ENCODE data around the gene FRMPD4.
A peak's percentile ranks its signal among the peaks of the same experiment; 100 is the strongest.
"Not testable (repeated sequence)": the region's sequence is repeated elsewhere in the genome, so short reads cannot be mapped to it uniquely, and the experiment has no call there.

The FRMPD4 gene

DNA sequence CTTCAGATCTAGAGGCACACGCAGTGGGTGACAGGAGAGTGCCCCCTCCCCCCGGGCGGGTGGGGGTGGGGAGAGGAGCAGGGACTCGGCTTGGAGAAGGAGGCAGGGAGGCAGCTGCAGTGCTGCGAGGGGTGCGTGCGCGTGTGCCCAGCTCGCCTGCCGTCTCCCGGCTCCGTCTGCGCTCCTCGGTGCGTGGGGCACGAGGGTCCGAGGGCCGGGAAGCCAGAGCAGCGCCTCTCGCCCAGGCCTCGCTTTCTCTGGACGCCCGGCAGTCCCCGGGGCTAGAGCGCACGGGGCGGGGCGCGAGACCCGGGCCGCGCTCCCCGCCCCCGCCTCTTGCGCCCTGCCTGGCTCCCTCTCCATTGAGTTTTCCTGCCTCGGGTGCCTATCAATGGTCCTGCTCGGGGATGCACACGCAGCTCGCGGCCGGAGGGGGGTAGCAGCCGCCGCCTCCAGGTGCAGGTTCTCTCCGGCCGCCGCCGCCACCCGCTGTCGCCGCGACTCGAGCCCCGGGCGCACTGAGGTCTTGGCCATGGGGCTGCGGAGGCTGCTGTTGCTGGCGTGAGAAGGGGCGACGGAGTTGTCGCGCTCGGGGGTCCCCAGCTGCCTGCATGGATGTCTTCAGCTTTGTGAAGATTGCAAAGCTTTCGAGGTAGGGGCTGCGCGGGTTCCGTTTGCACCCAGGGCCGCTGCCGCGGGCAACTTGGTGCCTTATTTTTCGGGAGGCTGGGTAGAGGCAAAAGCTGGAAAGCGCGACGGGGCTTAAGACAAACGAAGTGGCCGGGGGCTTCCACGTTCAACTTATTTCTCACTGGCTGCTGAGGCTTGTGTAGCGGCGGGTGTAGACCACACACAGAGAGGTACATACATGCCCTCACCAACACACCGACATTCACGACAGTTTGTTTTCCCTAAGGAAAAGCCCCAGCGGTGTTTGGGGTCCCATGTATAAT lies at the start of gene FRMPD4:
TSS of gene FRMPD4 (plus strand) at position 113 of the 953 bp plus-strand sequence. CDS start at position 612, 499 bp downstream.
- DNase-seq = peak; percentile 67

- DNase-seq = no peak
Measured at GRCh38 chrX:12089740-12090139, 48.5 kb upstream of the FRMPD4 start.

- DNase-seq = no peak
Measured at GRCh38 chrX:12113321-12113720, 25.0 kb upstream of the FRMPD4 start.

- no peak for DNase-seq
Measured at GRCh38 chrX:12115377-12115776, 22.9 kb upstream of the FRMPD4 start.

DNA sequence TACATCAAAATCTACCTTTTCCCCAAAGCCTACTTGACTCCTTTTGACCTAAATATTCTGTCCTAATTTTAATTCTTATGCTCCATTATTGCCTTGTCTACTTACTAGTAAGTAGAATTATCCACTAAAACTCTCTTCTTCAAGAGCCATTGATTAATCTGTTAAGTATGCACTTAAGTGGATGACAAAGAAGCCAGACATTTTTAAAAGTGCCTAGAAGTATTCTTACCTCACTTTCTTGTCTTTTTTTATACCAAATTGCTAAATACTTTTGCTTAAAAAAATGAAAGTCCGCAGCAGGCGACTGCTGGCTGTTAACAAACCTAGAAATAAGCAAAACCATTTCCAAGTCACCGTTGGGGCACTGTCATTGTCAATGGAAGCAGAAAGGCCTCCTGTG lies 20.1 kb upstream of the FRMPD4 start:
- DNase-seq = no peak

DNA sequence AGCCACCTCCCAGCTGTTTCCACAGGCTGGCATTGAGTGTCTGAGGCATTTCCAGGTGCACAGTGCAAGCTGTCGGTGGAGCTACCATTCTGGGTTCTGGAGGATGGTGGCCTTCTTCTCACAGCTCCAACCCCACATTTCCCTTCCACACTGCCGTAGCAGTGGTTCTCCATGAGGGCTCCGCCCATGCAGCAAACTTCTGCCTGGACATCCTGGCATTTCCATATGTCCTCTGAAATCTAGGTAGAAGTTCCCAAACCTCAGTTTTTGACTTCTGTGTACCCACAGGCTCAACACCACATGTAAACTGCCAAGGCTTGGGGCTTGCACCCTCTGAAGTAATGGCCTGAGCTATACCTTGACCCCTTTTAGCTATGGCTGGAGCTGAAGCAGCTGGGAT lies 10.3 kb upstream of the FRMPD4 start:
- no peak for DNase-seq

DNA sequence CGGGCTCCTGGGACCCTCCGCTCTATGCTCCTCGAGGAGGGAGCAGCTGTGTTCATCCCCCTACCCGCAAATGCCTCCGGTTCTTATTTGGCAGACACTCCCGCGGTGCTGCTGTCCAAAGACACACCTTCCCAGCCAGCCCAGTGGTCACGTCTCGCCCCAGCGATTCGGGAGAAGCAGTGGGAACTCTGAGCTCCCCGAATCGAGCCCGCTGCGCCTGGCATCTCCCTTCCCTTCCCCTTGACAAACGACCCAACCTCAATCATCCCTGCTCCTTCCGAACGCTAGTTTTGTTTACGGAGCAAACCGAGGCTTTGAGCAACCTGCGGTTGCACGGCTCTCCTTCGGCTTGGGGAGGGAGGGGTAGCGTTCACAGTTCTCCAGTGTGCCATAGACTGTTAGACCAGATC lies 317 bp upstream of the FRMPD4 start:
- peak; percentile 49 for DNase-seq

DNA sequence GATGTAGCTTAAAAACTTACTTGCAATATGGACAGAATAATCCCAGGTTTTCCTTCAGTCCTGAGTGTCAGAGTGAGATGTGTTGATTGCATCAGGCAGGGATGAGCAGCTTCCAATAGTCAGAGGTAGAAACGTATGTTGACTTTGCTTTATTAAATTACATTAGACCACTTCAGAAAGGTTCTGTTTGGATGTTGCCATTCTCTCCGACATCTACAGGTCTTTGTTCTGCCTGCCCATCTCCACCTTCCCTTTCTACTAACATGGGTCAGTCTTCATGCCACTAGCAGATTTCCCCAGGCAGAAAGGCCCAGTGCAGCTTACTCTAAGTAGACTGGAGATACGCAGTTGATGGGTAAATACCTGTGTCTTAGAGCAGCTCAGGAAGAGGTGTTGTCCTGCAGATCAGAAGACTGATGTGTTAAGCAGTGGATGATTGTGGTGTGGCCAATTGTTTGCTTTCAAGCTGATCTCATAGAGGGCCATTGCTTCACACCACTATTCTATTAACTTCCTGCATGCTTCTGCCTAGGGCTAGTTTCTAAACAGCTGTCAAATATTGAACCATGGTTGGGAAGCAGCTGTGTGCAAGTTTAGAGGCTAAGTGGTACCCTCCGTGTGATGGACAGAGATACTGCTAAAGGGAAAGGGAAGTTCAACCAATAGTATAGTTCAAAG lies 1.8 kb downstream of the FRMPD4 start:
- DNase-seq = no peak

DNA sequence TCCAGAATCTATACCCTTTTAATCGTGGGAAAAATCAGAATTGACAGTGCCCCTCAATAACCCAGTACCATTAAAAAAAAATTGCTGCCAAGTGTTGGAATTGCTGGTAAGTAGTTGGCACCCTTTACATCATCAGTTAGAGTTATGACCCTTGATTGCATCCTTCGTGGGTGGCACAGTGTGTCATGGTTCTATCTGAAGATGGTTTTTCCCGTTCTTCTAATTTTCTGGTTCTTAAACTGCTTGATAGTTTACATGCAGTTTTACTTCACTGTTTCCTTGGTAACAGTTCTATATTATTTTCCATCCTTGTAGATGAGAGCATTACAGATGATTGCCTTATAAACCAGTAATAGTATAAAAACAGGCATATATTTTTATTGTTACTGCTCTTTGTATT lies 3.2 kb downstream of the FRMPD4 start:
- no peak for DNase-seq

DNA sequence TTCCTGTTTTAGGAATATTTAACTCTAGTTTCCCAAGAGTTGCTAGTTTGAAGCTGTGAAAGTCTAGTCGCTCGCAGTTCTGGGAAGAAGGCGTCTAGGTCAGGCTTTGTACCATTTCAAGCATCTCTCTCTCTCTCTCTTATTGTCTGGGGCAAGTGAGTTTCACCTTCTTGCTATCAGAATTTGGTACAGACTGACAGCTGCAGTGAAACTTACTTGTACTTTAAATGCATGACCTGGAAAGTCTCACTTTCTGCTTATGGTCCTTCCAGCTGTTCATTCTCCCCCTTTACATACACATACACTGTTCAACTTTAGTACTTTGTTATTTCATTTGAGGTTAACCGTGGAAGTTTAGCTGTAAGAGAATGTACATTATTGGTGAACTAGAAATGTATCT lies 4.4 kb downstream of the FRMPD4 start:
- DNase-seq = no peak

- DNase-seq = no peak
Measured at GRCh38 chrX:12145402-12145801, 7.1 kb downstream of the FRMPD4 start.

DNA sequence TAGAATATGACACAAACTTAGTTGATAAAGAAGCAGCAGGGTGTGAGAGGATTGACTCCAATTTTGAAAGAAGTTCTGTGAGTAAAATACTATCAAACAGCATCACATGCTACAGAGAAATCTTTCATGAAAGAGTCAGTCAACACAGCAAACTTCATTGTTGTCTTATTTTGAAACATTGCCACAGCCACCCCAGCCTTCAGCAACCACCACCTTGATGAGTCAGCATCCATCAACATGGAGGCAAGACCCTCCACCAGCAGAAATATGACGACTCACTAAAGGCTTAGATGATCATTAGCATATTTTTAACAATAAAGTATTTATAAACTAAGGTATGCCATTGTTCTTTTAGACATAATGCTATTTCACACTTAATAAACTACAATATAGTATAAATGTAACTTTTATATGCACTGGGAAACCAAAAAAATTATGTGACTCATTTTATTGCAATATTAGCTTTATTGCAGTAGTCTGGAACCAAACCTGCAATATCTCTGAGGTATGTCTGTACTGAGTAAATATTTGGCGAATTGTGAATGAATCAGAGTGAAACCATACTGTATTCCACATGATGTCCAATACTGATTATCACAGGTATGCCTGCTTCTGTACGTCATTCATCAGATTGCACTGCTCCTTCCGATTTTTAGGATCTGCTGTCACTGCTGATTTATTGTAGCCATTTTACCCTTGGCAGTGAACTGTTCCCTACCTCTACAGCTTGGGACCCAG lies 11.6 kb downstream of the FRMPD4 start:
- no peak for DNase-seq

GRCh38 chrX:12153317-12153716 lies 15.0 kb downstream of the FRMPD4 start:
- no peak for DNase-seq

- no peak for DNase-seq
Measured at GRCh38 chrX:12153741-12154140, 15.5 kb downstream of the FRMPD4 start.

- DNase-seq = no peak
Measured at GRCh38 chrX:12159799-12160198, 21.5 kb downstream of the FRMPD4 start.

GRCh38 chrX:12162420-12162819 lies 24.1 kb downstream of the FRMPD4 start:
- DNase-seq = no peak

GRCh38 chrX:12164180-12164579 lies 25.9 kb downstream of the FRMPD4 start:
- not testable (repeated sequence) for DNase-seq

DNA sequence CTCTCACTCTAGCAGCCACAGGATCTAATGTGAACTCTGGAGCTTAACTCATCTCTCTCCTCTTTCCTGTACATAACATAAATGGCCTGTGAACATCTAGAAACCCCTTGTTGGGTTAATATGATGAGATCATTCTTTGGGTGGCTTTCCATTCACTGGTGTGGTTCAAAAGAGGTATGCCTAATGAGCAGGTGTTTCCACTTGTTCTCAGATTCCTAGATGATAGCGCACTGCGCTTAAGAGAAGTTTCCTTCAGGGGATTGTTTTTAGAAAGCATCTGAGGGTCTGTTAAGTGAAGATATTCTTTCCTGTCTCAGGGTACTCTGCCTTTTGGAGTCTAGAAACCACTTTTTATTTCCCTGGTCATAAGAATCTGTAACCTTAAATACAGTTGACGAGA lies 32.5 kb downstream of the FRMPD4 start:
- no peak for DNase-seq

DNA sequence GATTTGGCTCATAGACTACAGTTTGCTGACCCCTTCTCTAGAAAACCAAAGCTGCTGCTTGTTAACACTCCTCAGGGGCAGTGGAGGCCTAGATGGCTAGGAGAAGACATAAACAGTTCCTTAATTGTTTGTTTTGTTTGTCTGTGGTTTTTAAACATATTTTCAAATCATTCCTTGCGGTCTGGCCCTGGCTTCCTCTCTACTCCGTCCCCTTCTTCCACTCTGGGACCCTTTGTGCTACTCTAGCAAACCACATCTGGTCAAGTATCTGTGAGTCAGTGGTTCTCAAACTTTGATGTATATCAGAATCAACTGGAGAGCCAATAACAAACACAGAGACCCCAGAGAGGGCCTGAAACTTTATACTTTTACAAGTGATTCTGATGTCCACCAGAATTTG lies 36.1 kb downstream of the FRMPD4 start:
- no peak for DNase-seq

- no peak for DNase-seq
Measured at GRCh38 chrX:12197030-12197429, 58.8 kb downstream of the FRMPD4 start.

- DNase-seq = no peak
Measured at GRCh38 chrX:12206413-12206812, 68.1 kb downstream of the FRMPD4 start.

GRCh38 chrX:12210196-12210815 lies 72.0 kb downstream of the FRMPD4 start:
- DNase-seq = no peak

- DNase-seq = no peak
Measured at GRCh38 chrX:12210971-12211370, 72.7 kb downstream of the FRMPD4 start.
